Measurements from ENCODE around the gene STRN4. TPM values are rescaled to one million over a fixed set of nuclear protein-coding genes. Genes with fewer than 3 reads are reported as not detected.

STRN4 gene
- total RNA-seq, 4 donors from 2014 or later, result 55.1 to 109 (median 81.8) TPM

- intact Hi-C loops (cut with DNase I; ENCODE audit: low total_unique reads), result no loop called here
- H3K9me3 ChIP-seq, result no peaks in the 10 kb centered on the region
- H3K4me3 ChIP-seq, result no peak overlapping the region
- H3K27ac ChIP-seq, result no peak overlapping the region
- H3K36me3 ChIP-seq, result no peaks in the 10 kb centered on the region
- no peak for DNase-seq
- no peaks in the 10 kb centered on the region for H3K4me1 ChIP-seq
- no peaks in the 10 kb centered on the region for H3K27me3 ChIP-seq
- no peak for TF ChIP-seq POLR2A (IDR thresholded peaks at IDR 0.05)
- TF ChIP-seq CTCF (IDR thresholded peaks at IDR 0.05), result no peak
These were observed 13.1 kb downstream of the STRN4 start for GRCh38 chr19:46732966-46733689.

- Histone ChIP-seq H3K36me3 (no peaks in the 10 kb centered on the region), H3K4me1 (no peaks in the 10 kb centered on the region)
These were observed 13.9 kb downstream of the STRN4 start for GRCh38 chr19:46732172-46732938.

DNA sequence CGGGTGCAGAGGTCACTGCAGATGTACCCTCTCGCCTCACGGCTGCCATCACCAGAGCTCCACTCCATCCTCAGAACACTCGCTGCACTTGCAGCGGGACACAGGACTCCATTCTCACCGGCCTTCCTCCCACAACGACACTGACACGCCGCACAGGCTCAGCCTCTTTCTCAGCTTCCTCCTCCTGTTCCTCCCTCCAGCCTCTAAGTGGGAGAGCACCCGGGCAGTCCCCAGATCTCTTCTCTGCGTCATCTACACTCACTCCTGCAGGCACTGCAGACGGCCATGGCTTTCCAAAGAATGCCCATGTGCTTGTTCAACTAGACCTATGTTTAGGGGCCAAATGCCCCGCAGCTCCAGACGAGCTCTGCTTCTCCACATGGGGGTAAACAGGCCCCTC lies 14.7 kb downstream of the STRN4 start:
- Histone ChIP-seq H3K27me3 (no peaks in the 10 kb centered on the region), H3K27ac (no peak overlapping the region), H3K36me3 (no peaks in the 10 kb centered on the region), H3K4me1 (no peaks in the 10 kb centered on the region), H3K9me3 (no peaks in the 10 kb centered on the region), H3K4me3 (no peak overlapping the region)
- TF ChIP-seq POLR2A (IDR thresholded peaks at IDR 0.05) (no peak), CTCF (IDR thresholded peaks at IDR 0.05) (no peak)
- intact Hi-C loops (cut with DNase I; ENCODE audit: low total_unique reads), result no loop called here
- no peak for DNase-seq

More at GRCh38 chr19:46732172-46732938, 13.9 kb downstream of the STRN4 start:
- Histone ChIP-seq H3K27me3 (no peaks in the 10 kb centered on the region), H3K9me3 (no peaks in the 10 kb centered on the region), H3K4me3 (no peak overlapping the region), H3K27ac (no peak overlapping the region)
- no peak for TF ChIP-seq POLR2A (IDR thresholded peaks at IDR 0.05)
- TF ChIP-seq CTCF (IDR thresholded peaks at IDR 0.05), result no peak
- intact Hi-C loops (cut with DNase I; ENCODE audit: low total_unique reads), result no loop called here
- DNase-seq, result no peak

GRCh38 chr19:46731007-46731501 lies 15.2 kb downstream of the STRN4 start:
- Histone ChIP-seq H3K36me3 (no peaks in the 10 kb centered on the region), H3K4me3 (no peak overlapping the region), H3K27me3 (no peaks in the 10 kb centered on the region), H3K27ac (no peak overlapping the region), H3K4me1 (no peaks in the 10 kb centered on the region), H3K9me3 (no peaks in the 10 kb centered on the region)
- DNase-seq, result no peak
- no peak for TF ChIP-seq POLR2A (IDR thresholded peaks at IDR 0.05)
- TF ChIP-seq CTCF (IDR thresholded peaks at IDR 0.05), result no peak
- intact Hi-C loops (cut with DNase I; ENCODE audit: low total_unique reads), result no loop called here

DNA sequence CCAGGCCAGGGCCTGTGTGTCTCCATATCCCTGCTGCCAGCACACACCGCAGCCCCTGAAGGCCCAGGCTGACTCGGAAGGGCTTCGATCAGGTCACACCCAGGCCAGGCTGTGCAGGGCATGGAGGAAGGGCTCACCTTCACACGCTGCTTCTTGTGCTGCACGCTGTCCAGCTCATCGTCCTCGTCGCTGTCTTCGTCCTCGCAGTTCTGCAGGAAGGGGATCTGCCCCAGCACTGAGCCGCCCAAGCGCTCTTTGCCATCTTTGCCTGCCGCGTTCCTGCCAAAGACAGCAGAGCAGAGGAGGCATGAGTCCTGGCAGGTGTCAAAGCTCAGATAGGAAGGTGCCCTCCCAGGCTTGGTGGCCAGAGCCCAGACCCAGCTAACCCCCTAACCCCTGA lies 15.7 kb downstream of the STRN4 start:
- no peaks in the 10 kb centered on the region for H3K4me1 ChIP-seq
- H3K4me3 ChIP-seq, result no peak overlapping the region
- H3K27me3 ChIP-seq, result no peaks in the 10 kb centered on the region
- DNase-seq, result no peak
- no peak for TF ChIP-seq CTCF (IDR thresholded peaks at IDR 0.05)
- H3K36me3 ChIP-seq, result no peaks in the 10 kb centered on the region
- no peak overlapping the region for H3K27ac ChIP-seq
- no peaks in the 10 kb centered on the region for H3K9me3 ChIP-seq
- intact Hi-C loops (cut with DNase I; ENCODE audit: low total_unique reads), result no loop called here

All from uterus (tissue), 4 donors.